Activated CD4-positive, alpha-beta memory T cell treated with anti-CD3 and anti-CD28 coated beads for 36 hours (primary cell): ENCODE results near the gene RHBDF1. TPM values are rescaled to one million over a fixed set of nuclear protein-coding genes. Genes with fewer than 3 reads are reported as not detected.

ENCODE experiments used
- CTCF ChIA-PET: fragments of 350-600 bp; sonication (Branson Sonifier 250); formaldehyde crosslinking; loops from one replicate; lab custom pipeline; 2021; ENCODE audit warnings: antibody characterized with exemption, inconsistent platforms; lab: Charles Lee
- POLR2A ChIA-PET: fragments of 350-600 bp; sonication (Branson Sonifier 250); formaldehyde crosslinking; loops from one replicate; lab custom pipeline; 2021; ENCODE audit warnings: antibody characterized with exemption; lab: Charles Lee
- DNase-seq: peaks from one replicate; pipeline ENCODE4 v3.0.0-alpha.2; 2020
- H3K27ac Mint-ChIP-seq: one replicate; pipeline ENCODE4 v1.8.0; 2021; ENCODE audit warnings: mixed read lengths
- H3K27me3 Mint-ChIP-seq: one replicate; pipeline ENCODE4 v1.8.0; 2021; ENCODE audit warnings: mixed read lengths
- H3K36me3 Mint-ChIP-seq: one replicate; pipeline ENCODE4 v1.8.0; 2021; ENCODE audit warnings: mixed read lengths
- H3K4me1 Mint-ChIP-seq: one replicate; pipeline ENCODE4 v1.8.0; 2021; ENCODE audit warnings: low read depth, mixed read lengths
- H3K4me3 Mint-ChIP-seq: one replicate; pipeline ENCODE4 v1.8.0; 2021; ENCODE audit warnings: mild to moderate bottlenecking, mixed read lengths
- H3K9me3 Mint-ChIP-seq: one replicate; pipeline ENCODE4 v1.8.0; 2021; ENCODE audit warnings: mixed read lengths
- intact Hi-C: fragments of 100-400 bp; cut with micrococcal nuclease; formaldehyde crosslinking; loops from one replicate; pipeline ENCODE4 v1.15.1; 2023
- total RNA-seq, 2 experiments: library from RNA; stranded (reverse); gene quantifications; one replicate each; pipeline ENCODE4 v1.2.3, GENCODE V29; 2021

RHBDF1 gene
- total RNA-seq, 2 experiments from 2014 or later: 0.43 TPM; not detected in 1

GRCh38 chr16:78444-79150, 6.2 kb upstream of the RHBDF1 start:
- intact Hi-C loops: no loop called here
- DNase-seq: peak; percentile 21
- Mint-ChIP-seq H3K4me1 (peaks cover 34% of the 10 kb centered on the region), H3K36me3 (peaks cover 7% of the 10 kb centered on the region), H3K27me3 (peaks cover 8% of the 10 kb centered on the region), H3K9me3 (no peaks in the 10 kb centered on the region), H3K4me3 (peak overlapping the region; percentile 85), H3K27ac (peak overlapping the region; percentile 85)
- ChIA-PET CTCF (interaction anchor here (3.6 to 3.9 kb wide), 2 partner anchors 13 to 18 kb away, joined by 27 to 35 read pairs; no protein-coding TSS in a partner anchor), POLR2A (interaction anchor here (1.8 to 2.0 kb wide), 2 partner anchors 12 to 25 kb away, joined by 6 to 7 read pairs; partner anchors contain the start of genes POLR3K and SNRNP25)

GRCh38 chr16:77807-78443, 5.5 kb upstream of the RHBDF1 start, which contains the start of gene MPG:
MPG (plus strand) TSS chr16:78225; CDS start chr16:78310, 85 bp downstream.
- peaks cover 33% of the 10 kb centered on the region for H3K4me1 Mint-ChIP-seq

GRCh38 chr16:77273-77806, 4.9 kb upstream of the RHBDF1 start:
- peaks cover 6% of the 10 kb centered on the region for H3K36me3 Mint-ChIP-seq
- peak overlapping the region; percentile 75 for H3K4me3 Mint-ChIP-seq
- intact Hi-C loops: no loop called here
- ChIA-PET CTCF (interaction anchor here (0.7 to 3.9 kb wide), 4 partner anchors 10 to 30 kb away, joined by 3 to 35 read pairs (median 17); no protein-coding TSS in a partner anchor), POLR2A (interaction anchor here (0.6 to 2.0 kb wide), 5 partner anchors 8 to 24 kb away, joined by 3 to 7 read pairs (median 5); partner anchors contain the start of genes POLR3K and SNRNP25)
- H3K27ac Mint-ChIP-seq: peak overlapping the region; percentile 65
- no peaks in the 10 kb centered on the region for H3K9me3 Mint-ChIP-seq
- H3K4me1 Mint-ChIP-seq: peaks cover 32% of the 10 kb centered on the region
- peak; percentile 53 for DNase-seq
- peaks cover 16% of the 10 kb centered on the region for H3K27me3 Mint-ChIP-seq

More at GRCh38 chr16:77807-78443, 5.5 kb upstream of the RHBDF1 start, which contains the start of gene MPG:
- Mint-ChIP-seq H3K36me3 (peaks cover 6% of the 10 kb centered on the region), H3K27me3 (peaks cover 14% of the 10 kb centered on the region), H3K9me3 (no peaks in the 10 kb centered on the region), H3K27ac (peak within 1 kb of the TSS; percentile 85), H3K4me3 (peak within 1 kb of the TSS; percentile 85)
- CTCF ChIA-PET: interaction anchor here (0.7 to 3.9 kb wide), 4 partner anchors 10 to 29 kb away, joined by 3 to 35 read pairs (median 17); no protein-coding TSS in a partner anchor
- peak; percentile 88 for DNase-seq
- intact Hi-C loops: no loop called here
- POLR2A ChIA-PET: interaction anchor here (0.6 to 2.0 kb wide), 5 partner anchors 8 to 24 kb away, joined by 3 to 7 read pairs (median 5); partner anchors contain the start of genes POLR3K and SNRNP25

- intact Hi-C loops: no loop called here
- Mint-ChIP-seq H3K4me3 (peak overlapping the region; percentile 75), H3K27me3 (peaks cover 17% of the 10 kb centered on the region), H3K9me3 (no peaks in the 10 kb centered on the region), H3K4me1 (peaks cover 32% of the 10 kb centered on the region), H3K36me3 (peaks cover 6% of the 10 kb centered on the region), H3K27ac (peak overlapping the region; percentile 28)
- DNase-seq: peak; percentile 32
- POLR2A ChIA-PET: interaction anchor here (1.0 to 2.0 kb wide), 4 partner anchors 9 to 23 kb away, joined by 3 to 7 read pairs (median 6); partner anchors contain the start of genes POLR3K and SNRNP25
- CTCF ChIA-PET: interaction anchor here (0.7 to 3.9 kb wide), 5 partner anchors 9 to 30 kb away, joined by 3 to 35 read pairs (median 22); no protein-coding TSS in a partner anchor
Observed at GRCh38 chr16:76535-77272, 4.3 kb upstream of the RHBDF1 start.

- H3K4me3 Mint-ChIP-seq: no peak overlapping the region
- peaks cover 6% of the 10 kb centered on the region for H3K36me3 Mint-ChIP-seq
- no peaks in the 10 kb centered on the region for H3K9me3 Mint-ChIP-seq
- peaks cover 22% of the 10 kb centered on the region for H3K27me3 Mint-ChIP-seq
- peaks cover 32% of the 10 kb centered on the region for H3K4me1 Mint-ChIP-seq
- CTCF ChIA-PET: interaction anchor here (2.1 to 3.6 kb wide), 4 partner anchors 9 to 31 kb away, joined by 7 to 27 read pairs (median 18); no protein-coding TSS in a partner anchor
- intact Hi-C loops: no loop called here
- H3K27ac Mint-ChIP-seq: no peak overlapping the region
- DNase-seq: peak; percentile 23
- POLR2A ChIA-PET: no interaction called here
Observed at GRCh38 chr16:75580-76501, 3.4 kb upstream of the RHBDF1 start.

- Mint-ChIP-seq H3K27me3 (peaks cover 25% of the 10 kb centered on the region), H3K27ac (no peak overlapping the region), H3K9me3 (no peaks in the 10 kb centered on the region), H3K4me3 (no peak overlapping the region), H3K4me1 (peaks cover 29% of the 10 kb centered on the region), H3K36me3 (peaks cover 4% of the 10 kb centered on the region)
- no peak for DNase-seq
- intact Hi-C loops: no loop called here
- POLR2A ChIA-PET: no interaction called here
- CTCF ChIA-PET: interaction anchor here (2.1 to 2.8 kb wide), 2 partner anchors 8 to 22 kb away, joined by 13 to 22 read pairs; no protein-coding TSS in a partner anchor
Observed at GRCh38 chr16:74747-75334, 2.4 kb upstream of the RHBDF1 start.

- no peak for DNase-seq
Observed at GRCh38 chr16:74051-74746, 1.8 kb upstream of the RHBDF1 start.

GRCh38 chr16:71540-72401, 660 bp downstream of the RHBDF1 start:
- Mint-ChIP-seq H3K4me1 (peaks cover 12% of the 10 kb centered on the region), H3K4me3 (peak overlapping the region; percentile 43), H3K27ac (no peak overlapping the region), H3K9me3 (no peaks in the 10 kb centered on the region), H3K36me3 (no peaks in the 10 kb centered on the region), H3K27me3 (peaks cover 26% of the 10 kb centered on the region)
- ChIA-PET CTCF (interaction anchor here (0.6 to 11.5 kb wide), 4 partner anchors 9 to 35 kb away, joined by 3 to 384 read pairs (median 3); no protein-coding TSS in a partner anchor), POLR2A (interaction anchor here (0.6 kb wide), 1 partner anchor 12 kb away, joined by 4 read pairs; no protein-coding TSS in a partner anchor)
- intact Hi-C loops: no loop called here
- no peak for DNase-seq

More at GRCh38 chr16:74051-74746, 1.8 kb upstream of the RHBDF1 start:
- intact Hi-C loops: no loop called here
- Mint-ChIP-seq H3K36me3 (no peaks in the 10 kb centered on the region), H3K27ac (no peak overlapping the region), H3K4me1 (peaks cover 23% of the 10 kb centered on the region), H3K9me3 (no peaks in the 10 kb centered on the region), H3K4me3 (no peak overlapping the region), H3K27me3 (peaks cover 25% of the 10 kb centered on the region)
- ChIA-PET POLR2A (no interaction called here), CTCF (interaction anchor here (2.1 to 2.8 kb wide), 2 partner anchors 8 to 23 kb away, joined by 13 to 22 read pairs; no protein-coding TSS in a partner anchor)

- no peak for DNase-seq
- ChIA-PET CTCF (interaction anchor here (1.0 to 11.5 kb wide), 2 partner anchors 25 to 36 kb away, joined by 3 to 384 read pairs; no protein-coding TSS in a partner anchor), POLR2A (no interaction called here)
- H3K36me3 Mint-ChIP-seq: no peaks in the 10 kb centered on the region
- peaks cover 26% of the 10 kb centered on the region for H3K27me3 Mint-ChIP-seq
- H3K9me3 Mint-ChIP-seq: no peaks in the 10 kb centered on the region
- no peak overlapping the region for H3K4me3 Mint-ChIP-seq
- intact Hi-C loops: no loop called here
- H3K27ac Mint-ChIP-seq: no peak overlapping the region
- peaks cover 6% of the 10 kb centered on the region for H3K4me1 Mint-ChIP-seq
Observed at GRCh38 chr16:71210-71539, 1.3 kb downstream of the RHBDF1 start.
